Activated naive CD4-positive, alpha-beta T cell treated with anti-CD3 and anti-CD28 coated beads, Interleukin-2, amount 50 U/mL, for 24 hours (primary cell): ENCODE data around the gene CD40.

ENCODE experiments used
- H3K27ac Mint-ChIP-seq: one replicate; pipeline ENCODE4 v1.8.0; 2021; ENCODE audit warnings: mild to moderate bottlenecking, mixed read lengths
- H3K27me3 Mint-ChIP-seq: one replicate; pipeline ENCODE4 v1.8.0; 2021; ENCODE audit warnings: mixed read lengths
- H3K36me3 Mint-ChIP-seq: one replicate; pipeline ENCODE4 v1.8.0; 2021; ENCODE audit warnings: mixed read lengths
- H3K4me1 Mint-ChIP-seq: one replicate; pipeline ENCODE4 v1.8.0; 2021; ENCODE audit warnings: mixed read lengths
- H3K4me3 Mint-ChIP-seq: one replicate; pipeline ENCODE4 v1.8.0; 2021; ENCODE audit warnings: mild to moderate bottlenecking, mixed read lengths
- H3K9me3 Mint-ChIP-seq: one replicate; pipeline ENCODE4 v1.8.0; 2021; ENCODE audit warnings: mixed read lengths

CD40 gene

DNA sequence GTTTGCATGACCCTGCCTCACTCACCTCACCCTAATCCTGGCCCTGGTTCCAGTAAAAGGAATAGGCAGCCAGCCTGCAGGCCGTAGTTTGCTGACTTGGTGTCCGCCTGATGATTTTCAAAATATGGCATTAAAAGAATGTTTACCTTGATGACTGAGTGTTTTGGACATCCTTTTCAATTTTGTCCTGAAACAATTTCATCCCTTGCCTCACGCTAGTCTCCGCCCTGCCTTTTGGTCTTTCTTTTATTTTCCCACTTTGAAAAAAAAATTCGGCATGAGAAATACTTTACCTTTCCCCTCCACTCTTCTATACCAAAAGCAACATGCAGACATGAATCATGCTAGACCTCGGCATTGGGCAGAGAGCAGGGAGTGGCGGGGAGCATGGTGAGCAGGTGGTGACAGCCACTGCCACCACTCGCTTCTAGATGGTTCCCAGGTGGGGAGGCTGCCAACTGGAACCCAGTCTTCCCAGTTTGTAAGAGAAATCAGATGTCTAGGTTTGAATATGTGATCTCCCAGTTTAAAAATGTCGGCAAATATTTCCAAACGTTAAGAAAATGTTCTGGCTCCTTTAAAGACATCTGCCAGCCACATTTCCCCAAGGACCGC lies 9.4 kb downstream of the CD40 start:
- Mint-ChIP-seq H3K4me1 (no peaks in the 10 kb centered on the region), H3K4me3 (no peak overlapping the region), H3K27ac (no peak overlapping the region), H3K36me3 (peaks cover 11% of the 10 kb centered on the region), H3K27me3 (peaks cover 5% of the 10 kb centered on the region), H3K9me3 (no peaks in the 10 kb centered on the region)

- H3K27ac Mint-ChIP-seq, result no peak overlapping the region
- H3K4me1 Mint-ChIP-seq, result no peaks in the 10 kb centered on the region
- H3K27me3 Mint-ChIP-seq, result peaks cover 10% of the 10 kb centered on the region
- peaks cover 11% of the 10 kb centered on the region for H3K36me3 Mint-ChIP-seq
- H3K9me3 Mint-ChIP-seq, result no peaks in the 10 kb centered on the region
- H3K4me3 Mint-ChIP-seq, result no peak overlapping the region
Observed at GRCh38 chr20:46128310-46129151, 10.4 kb downstream of the CD40 start.

- H3K27me3 Mint-ChIP-seq, result peaks cover 13% of the 10 kb centered on the region
- H3K9me3 Mint-ChIP-seq, result no peaks in the 10 kb centered on the region
- H3K27ac Mint-ChIP-seq, result no peak overlapping the region
- H3K4me3 Mint-ChIP-seq, result no peak overlapping the region
- H3K36me3 Mint-ChIP-seq, result peaks cover 6% of the 10 kb centered on the region
- no peaks in the 10 kb centered on the region for H3K4me1 Mint-ChIP-seq
Observed at GRCh38 chr20:46129955-46130481, 11.9 kb downstream of the CD40 start.

DNA sequence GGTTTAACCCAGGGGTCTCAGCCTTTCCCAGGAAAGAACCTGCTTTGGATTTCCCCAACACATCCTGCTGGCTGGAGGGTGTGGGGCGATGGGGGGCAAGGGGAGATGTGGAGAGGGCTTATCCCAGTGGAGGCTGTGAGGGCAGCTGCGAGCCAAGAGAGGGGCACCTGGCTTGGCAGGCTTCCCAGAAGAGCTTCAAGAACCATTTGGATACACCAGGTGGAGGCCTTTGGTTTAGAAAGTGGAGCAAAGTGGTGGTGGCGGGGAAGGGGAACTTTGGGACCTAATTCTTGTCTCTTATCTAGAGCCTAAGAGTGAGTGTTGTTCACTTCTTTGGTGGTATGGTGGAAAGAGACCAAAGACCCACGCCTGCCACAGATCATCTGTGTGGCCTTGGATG lies 12.4 kb downstream of the CD40 start:
- peaks cover 14% of the 10 kb centered on the region for H3K27me3 Mint-ChIP-seq
- no peak overlapping the region for H3K27ac Mint-ChIP-seq
- H3K4me3 Mint-ChIP-seq, result no peak overlapping the region
- no peaks in the 10 kb centered on the region for H3K9me3 Mint-ChIP-seq
- peaks cover 4% of the 10 kb centered on the region for H3K36me3 Mint-ChIP-seq
- no peaks in the 10 kb centered on the region for H3K4me1 Mint-ChIP-seq

GRCh38 chr20:46131396-46131795 lies 13.3 kb downstream of the CD40 start:
- peaks cover 2% of the 10 kb centered on the region for H3K36me3 Mint-ChIP-seq
- no peak overlapping the region for H3K27ac Mint-ChIP-seq
- H3K4me3 Mint-ChIP-seq, result no peak overlapping the region
- no peaks in the 10 kb centered on the region for H3K4me1 Mint-ChIP-seq
- H3K9me3 Mint-ChIP-seq, result no peaks in the 10 kb centered on the region
- peaks cover 16% of the 10 kb centered on the region for H3K27me3 Mint-ChIP-seq

- H3K27ac Mint-ChIP-seq, result no peak overlapping the region
- H3K4me1 Mint-ChIP-seq, result no peaks in the 10 kb centered on the region
- no peaks in the 10 kb centered on the region for H3K36me3 Mint-ChIP-seq
- H3K27me3 Mint-ChIP-seq, result peaks cover 16% of the 10 kb centered on the region
- no peaks in the 10 kb centered on the region for H3K9me3 Mint-ChIP-seq
- H3K4me3 Mint-ChIP-seq, result no peak overlapping the region
Observed at GRCh38 chr20:46132705-46133120, 14.6 kb downstream of the CD40 start.

DNA sequence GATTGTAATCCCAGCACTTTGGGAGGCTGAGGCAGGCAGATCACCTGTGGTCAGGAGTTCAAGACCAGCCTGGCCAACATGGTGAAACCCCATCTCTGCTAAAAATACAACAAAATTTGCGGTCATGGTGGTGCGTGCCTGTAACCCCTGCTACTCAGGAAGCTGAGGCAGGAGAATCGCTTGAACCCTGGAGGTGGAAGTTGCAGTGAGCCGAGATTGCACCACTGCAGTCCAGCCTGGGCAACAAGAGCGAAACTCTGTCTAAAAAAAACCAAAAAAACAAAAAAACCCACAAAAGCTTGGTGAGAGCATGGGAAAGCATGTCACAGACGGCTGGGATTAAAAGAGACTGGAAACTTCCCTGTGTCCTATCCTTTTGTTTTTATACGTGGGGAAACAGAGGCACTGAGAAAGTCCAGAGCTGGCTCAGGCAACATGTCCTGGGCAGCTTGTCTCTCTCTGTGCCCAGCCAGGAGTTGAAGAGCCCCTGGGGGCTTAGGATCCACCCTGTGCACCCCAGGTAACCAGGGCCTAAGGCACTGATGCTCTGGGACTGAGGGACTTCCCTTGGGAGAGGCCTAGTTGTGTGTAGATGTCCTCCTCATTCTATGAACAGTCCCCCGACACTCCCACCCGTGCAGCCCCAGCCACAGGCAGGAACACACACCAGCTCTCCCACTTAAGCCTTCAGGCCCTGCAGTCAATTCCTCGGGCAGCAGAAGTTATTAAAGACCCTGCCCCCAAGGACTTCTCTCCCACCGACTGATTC lies 16.0 kb downstream of the CD40 start:
- no peaks in the 10 kb centered on the region for H3K36me3 Mint-ChIP-seq
- H3K4me3 Mint-ChIP-seq, result no peak overlapping the region
- H3K4me1 Mint-ChIP-seq, result no peaks in the 10 kb centered on the region
- H3K27ac Mint-ChIP-seq, result no peak overlapping the region
- H3K9me3 Mint-ChIP-seq, result no peaks in the 10 kb centered on the region
- peaks cover 16% of the 10 kb centered on the region for H3K27me3 Mint-ChIP-seq

DNA sequence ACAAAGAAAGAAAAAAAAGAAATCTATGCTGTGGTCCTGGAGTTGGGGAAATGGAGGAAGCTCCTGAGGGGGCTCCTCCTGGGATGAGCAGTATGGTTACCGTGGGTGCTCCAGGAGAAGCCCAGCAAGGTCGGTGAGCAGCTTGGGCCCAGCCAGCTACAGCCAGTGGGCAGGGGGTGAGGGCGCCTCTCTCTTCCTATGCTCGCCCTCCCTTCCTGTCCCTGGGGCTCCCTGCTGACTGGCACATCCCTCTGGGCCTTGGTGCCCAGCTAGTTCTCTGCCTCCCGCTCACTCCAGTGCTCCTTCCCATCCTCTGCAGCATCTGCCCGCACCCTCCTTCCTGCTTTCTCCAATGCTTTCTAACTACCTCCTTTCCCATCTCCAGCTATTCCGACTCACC lies 16.6 kb downstream of the CD40 start:
- Mint-ChIP-seq H3K27me3 (peaks cover 18% of the 10 kb centered on the region), H3K4me1 (no peaks in the 10 kb centered on the region)

GRCh38 chr20:46135856-46136633 lies 17.9 kb downstream of the CD40 start:
- Mint-ChIP-seq H3K36me3 (no peaks in the 10 kb centered on the region), H3K9me3 (no peaks in the 10 kb centered on the region), H3K4me1 (no peaks in the 10 kb centered on the region), H3K27me3 (peaks cover 18% of the 10 kb centered on the region), H3K27ac (no peak overlapping the region), H3K4me3 (no peak overlapping the region)

More for the DNA sequence above, 16.6 kb downstream of the CD40 start:
- Mint-ChIP-seq H3K27ac (no peak overlapping the region), H3K4me3 (no peak overlapping the region), H3K9me3 (no peaks in the 10 kb centered on the region), H3K36me3 (no peaks in the 10 kb centered on the region)

- Mint-ChIP-seq H3K36me3 (no peaks in the 10 kb centered on the region), H3K9me3 (no peaks in the 10 kb centered on the region), H3K27me3 (peaks cover 19% of the 10 kb centered on the region)
Observed at GRCh38 chr20:46137816-46138215, 19.7 kb downstream of the CD40 start.

GRCh38 chr20:46139266-46139889 lies 21.3 kb downstream of the CD40 start:
- Mint-ChIP-seq H3K4me3 (no peak overlapping the region), H3K4me1 (no peaks in the 10 kb centered on the region), H3K36me3 (no peaks in the 10 kb centered on the region), H3K27me3 (peaks cover 15% of the 10 kb centered on the region), H3K27ac (no peak overlapping the region), H3K9me3 (no peaks in the 10 kb centered on the region)

More at GRCh38 chr20:46137816-46138215, 19.7 kb downstream of the CD40 start:
- Mint-ChIP-seq H3K4me1 (no peaks in the 10 kb centered on the region), H3K4me3 (no peak overlapping the region), H3K27ac (no peak overlapping the region)

DNA sequence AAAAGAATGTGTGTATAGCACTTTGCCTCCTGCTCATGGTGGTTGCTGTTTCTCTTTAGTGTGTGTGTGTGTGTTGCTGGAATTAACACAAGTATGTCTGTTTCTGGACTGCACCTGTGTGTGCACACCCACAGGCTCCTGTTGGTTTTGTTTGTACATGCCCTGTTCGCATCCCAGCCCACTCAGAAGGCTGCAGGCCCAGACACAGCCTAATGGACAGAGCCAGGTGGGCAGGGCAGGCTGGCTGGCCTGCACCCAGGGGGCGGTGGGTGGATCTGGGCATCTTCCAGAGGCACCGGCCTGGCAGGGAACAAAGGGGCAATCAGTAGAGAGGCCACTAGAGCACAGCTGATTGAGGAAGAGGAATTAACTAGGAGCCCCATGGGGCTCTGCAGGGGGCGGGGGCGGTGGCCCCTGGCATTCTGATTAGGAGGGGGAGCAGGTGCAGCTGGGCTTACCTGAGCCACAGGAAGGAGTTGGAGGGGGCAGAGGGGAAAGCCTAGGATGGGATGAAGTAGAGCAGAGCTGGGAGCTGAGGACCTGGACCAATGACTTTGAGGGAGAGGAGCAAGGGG lies 21.9 kb downstream of the CD40 start:
- no peak overlapping the region for H3K27ac Mint-ChIP-seq
- no peaks in the 10 kb centered on the region for H3K4me1 Mint-ChIP-seq
- peaks cover 13% of the 10 kb centered on the region for H3K27me3 Mint-ChIP-seq
- H3K4me3 Mint-ChIP-seq, result no peak overlapping the region
- no peaks in the 10 kb centered on the region for H3K36me3 Mint-ChIP-seq
- no peaks in the 10 kb centered on the region for H3K9me3 Mint-ChIP-seq

DNA sequence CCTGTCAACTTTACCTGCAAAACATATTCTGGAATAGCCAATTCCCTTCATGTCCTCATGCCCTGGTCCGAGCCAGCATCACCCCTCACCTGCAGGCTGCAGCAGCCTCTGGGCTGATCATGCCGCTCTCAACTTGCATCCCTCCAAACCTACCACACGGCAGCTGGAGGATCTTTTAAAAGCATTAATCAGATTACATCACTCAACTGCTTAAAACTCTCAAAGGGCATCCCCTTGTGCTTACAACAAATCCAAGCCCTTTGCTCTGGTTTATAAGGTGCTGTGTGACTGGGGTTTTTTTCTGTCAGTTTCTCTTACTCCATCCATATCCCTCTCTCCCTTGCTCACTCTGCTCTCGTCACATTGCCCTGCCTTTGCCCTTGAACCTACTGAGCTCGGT lies 24.0 kb downstream of the CD40 start:
- H3K9me3 Mint-ChIP-seq, result no peaks in the 10 kb centered on the region
- H3K36me3 Mint-ChIP-seq, result no peaks in the 10 kb centered on the region
- H3K4me1 Mint-ChIP-seq, result no peaks in the 10 kb centered on the region
- H3K27me3 Mint-ChIP-seq, result peaks cover 11% of the 10 kb centered on the region
- H3K27ac Mint-ChIP-seq, result no peak overlapping the region
- H3K4me3 Mint-ChIP-seq, result no peak overlapping the region

- peaks cover 11% of the 10 kb centered on the region for H3K27me3 Mint-ChIP-seq
- no peak overlapping the region for H3K4me3 Mint-ChIP-seq
- H3K36me3 Mint-ChIP-seq, result no peaks in the 10 kb centered on the region
- no peaks in the 10 kb centered on the region for H3K4me1 Mint-ChIP-seq
- H3K9me3 Mint-ChIP-seq, result no peaks in the 10 kb centered on the region
- no peak overlapping the region for H3K27ac Mint-ChIP-seq
Observed at GRCh38 chr20:46144432-46145025, 26.4 kb downstream of the CD40 start.
